GM18502 (cell line): ENCODE data around the gene SLC33A1.
"Not testable (repeated sequence)": the region's sequence is repeated elsewhere in the genome, so short reads cannot be mapped to it uniquely, and the experiment has no call there.

Experiments used
- ATAC-seq: cut with Tn5 transposase; IDR thresholded peaks from one replicate; pipeline ENCODE4 v1.9.1; 2021; ENCODE audit warnings: mild to moderate bottlenecking; ENCODE audit not compliant: unreplicated experiment, poor library complexity

Gene SLC33A1

DNA sequence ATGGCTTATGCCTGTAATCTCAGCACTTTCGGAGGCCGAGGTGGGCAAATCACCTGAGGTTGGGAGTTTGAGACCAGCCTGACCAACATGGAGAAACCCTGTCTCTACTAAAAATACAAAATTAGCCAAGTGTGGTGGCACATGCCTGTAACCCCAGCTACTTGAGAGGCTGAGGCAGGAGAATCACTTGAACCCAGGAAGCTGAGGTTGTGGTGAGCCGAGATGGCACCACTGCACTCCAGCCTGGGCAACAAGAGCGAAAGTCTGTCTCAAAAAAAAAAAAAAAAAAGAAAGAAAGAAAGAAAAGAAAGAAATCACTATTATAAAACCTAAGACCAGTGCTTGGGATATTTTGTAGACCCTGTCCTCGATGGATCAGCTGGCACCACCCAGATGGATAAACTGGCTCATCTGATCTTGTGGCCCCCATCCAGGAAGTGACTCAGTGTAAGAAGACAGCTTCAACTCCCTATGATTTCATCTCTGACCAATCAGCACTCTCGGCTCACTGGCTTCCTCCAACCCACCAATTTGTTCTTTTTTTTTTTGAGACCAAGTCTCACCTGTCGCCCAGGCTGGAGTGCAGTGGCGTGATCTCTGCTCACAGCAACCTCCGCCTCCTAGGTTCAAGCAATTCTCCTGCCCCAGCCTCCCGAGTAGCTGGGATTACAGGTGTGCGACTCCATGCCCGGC is 8.2 kb upstream of the SLC33A1 start:
- not testable (repeated sequence) for ATAC-seq

DNA sequence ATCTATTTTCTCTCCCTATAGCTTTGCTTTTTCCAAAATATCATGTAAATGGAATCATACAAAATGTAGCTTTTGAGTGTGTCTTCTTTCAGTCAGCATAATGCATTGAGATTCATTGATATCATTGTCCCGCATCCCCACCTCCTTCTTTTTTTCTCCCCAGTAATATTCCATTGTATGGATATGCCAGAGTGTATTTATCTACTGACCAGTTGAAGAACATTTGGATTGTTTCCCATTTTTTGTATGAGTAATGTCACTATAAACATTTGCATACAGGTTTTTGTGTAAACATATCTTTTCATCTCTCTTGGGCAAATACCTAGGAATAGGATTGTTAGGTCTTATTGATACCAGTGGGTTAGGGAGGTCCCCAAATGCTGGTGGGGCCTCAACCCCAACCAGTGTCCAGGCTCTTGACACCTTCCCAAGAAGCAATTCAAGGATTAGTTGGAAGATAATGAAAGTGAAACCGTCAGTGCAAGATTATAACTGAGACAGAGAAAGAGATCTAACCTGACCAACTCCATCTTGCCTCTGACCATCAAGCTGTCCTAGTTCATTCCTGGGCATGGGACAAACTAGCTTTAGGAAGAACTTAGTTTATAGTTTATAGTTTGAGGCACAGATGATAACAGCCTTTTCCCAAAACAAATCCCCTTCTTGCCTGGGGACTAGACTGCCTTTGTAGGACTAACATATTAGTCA is 7.4 kb upstream of the SLC33A1 start:
- ATAC-seq, result no peak

GRCh38 chr3:155860424-155860823 is 6.2 kb upstream of the SLC33A1 start:
- not testable (repeated sequence) for ATAC-seq

- peak; percentile 53 for ATAC-seq
These were observed 5.6 kb upstream of the SLC33A1 start for GRCh38 chr3:155859859-155860258.

GRCh38 chr3:155853214-155854140 is 750 bp downstream of the SLC33A1 start:
- ATAC-seq, result peak; percentile 9

GRCh38 chr3:155852341-155852740 is 1.9 kb downstream of the SLC33A1 start:
- no peak for ATAC-seq

DNA sequence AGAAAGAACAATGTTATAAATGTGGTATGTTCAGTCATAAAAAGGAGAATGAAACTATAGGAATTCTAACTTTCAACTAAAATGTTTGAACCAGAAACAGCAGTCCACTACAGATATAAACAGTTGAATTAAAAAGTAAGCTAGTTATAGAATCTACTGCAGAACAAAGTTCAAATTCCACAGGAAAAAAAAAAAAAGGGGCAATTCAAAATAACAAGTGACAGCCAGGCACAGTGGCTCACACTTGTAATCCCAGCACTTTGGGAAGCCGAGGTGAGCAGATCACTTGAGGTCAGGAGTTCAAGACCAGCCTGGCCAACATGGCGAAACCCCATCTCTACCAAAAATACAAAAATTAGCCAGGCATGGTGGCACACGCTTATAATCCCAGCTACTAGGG is 4.8 kb downstream of the SLC33A1 start:
- not testable (repeated sequence) for ATAC-seq

GRCh38 chr3:155847993-155848392 is 6.2 kb downstream of the SLC33A1 start:
- no peak for ATAC-seq

GRCh38 chr3:155846119-155846518 is 8.1 kb downstream of the SLC33A1 start:
- no peak for ATAC-seq

GRCh38 chr3:155843569-155843968 is 10.7 kb downstream of the SLC33A1 start:
- ATAC-seq, result peak; percentile 49

GRCh38 chr3:155835341-155836071 is 18.7 kb downstream of the SLC33A1 start:
- ATAC-seq, result no peak

DNA sequence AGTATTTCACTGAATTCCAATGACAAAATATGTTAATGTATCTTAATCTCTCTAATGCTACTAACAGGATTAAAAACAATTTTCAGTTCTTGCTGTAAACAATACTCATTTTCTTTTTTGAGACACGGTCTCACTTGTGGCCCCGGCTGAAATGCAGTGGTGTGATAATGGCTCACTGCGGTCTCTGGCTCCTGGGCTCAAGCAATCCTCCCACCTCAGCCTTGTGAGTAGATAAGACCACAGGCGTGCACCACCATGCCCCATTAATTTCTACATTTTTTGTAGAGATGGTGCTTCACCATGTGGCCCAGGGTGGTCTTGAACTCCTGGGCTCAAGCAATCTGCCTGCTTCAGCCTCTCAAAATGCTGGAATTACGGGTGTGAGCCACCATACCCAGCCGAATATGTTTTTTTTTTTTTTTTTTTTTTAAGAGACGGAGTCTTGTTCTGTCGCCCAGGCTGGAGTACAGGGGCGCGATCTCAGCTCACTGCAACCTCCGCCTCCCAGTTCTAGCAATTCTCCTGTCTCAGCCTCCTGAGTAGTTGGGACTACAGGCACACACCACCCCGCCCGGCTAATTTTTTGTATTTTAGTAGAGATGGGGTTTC is 25.6 kb downstream of the SLC33A1 start:
- not testable (repeated sequence) for ATAC-seq

- ATAC-seq, result no peak
These were observed 39.1 kb downstream of the SLC33A1 start for GRCh38 chr3:155815030-155815545.

DNA sequence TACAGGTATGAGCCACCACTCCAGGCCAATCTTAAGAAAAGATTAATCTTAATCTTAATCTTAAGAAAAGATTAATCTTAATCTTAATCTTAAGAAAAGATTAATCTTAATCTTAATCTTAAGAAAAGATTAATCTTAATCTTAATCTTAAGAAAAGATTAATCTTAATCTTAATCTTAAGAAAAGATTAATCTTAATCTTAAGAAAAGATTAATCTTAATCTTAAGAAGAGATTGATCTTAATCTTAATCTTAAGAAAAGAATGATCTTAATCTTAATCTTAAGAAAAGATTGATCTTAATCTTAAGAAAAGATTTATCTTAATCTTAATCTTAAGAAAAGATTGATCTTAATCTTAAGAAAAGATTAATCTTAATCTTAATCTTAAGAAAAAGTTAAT is 41.0 kb downstream of the SLC33A1 start:
- ATAC-seq, result not testable (repeated sequence)

DNA sequence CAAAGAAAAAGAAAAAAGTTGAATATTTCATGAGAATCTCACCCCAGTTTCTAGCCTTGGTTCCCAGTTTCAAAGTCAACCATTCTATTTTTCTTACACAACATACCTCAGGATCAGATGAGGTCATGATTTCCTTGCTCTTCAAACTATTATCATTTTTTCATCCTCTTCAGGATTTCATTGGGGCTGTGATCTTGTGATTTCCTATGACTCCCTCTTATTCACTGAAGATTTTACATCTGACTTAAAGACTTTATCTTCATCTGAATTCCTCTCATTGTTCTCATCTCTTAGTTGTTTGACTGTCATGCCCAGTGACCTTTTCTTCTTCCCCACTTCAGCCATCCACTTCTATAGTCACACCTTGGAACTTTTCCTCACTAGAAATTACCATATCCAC is 45.0 kb downstream of the SLC33A1 start:
- ATAC-seq, result no peak

DNA sequence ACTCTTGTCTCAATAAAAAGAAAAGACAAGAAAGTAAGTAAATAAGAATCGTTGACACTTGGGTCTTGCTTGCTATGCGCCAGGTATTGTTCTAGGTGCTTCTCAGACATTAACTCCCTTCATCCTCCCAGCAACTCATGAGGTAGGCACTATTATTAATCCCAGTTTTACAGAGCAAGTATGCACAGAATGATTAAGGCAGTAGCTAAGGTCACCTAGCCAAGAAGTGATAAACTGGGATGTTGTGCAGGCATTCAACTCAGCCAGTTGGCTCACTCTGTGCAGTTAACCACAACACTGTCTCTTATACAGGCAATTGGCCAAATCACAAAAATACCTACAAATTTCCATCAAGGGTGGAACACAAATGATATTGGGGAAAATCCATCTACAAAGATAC is 46.4 kb downstream of the SLC33A1 start:
- no peak for ATAC-seq

- ATAC-seq, result peak; percentile 97
These were observed 48.2 kb downstream of the SLC33A1 start, which contains the start of gene C3orf33 for GRCh38 chr3:155805802-155806618. Gene C3orf33, minus strand, starts transcription at chr3:155806278. Its CDS starts 26 bp downstream, at chr3:155806252.

DNA sequence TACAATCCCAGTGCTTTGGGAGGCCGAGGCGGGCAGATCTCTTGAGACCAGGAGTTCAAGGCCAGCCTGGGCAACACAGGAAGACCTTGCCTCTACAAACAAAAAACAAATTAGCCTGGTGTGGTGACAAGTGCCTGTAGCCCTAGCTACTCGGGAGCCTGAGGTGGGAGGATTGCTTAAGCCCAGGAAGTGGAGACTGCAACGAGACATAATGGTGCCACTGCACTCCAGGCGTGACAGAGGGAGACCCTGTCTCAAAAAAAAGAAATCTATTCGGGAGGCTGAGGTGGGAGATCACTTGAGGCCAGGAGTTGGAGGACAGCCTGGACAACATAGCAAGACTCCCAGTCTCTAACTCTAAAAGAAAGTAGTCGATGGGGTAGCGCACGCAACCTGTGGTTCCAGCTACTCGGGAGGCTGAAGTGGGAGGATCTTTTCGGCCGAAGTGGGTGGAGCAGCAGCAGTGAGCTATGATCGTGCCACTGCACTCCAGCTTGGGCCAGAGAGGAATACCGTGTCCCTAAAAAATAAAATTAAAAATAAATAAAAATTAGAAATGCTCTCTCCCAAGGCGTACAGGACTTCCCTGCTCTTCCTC is 48.9 kb downstream of the SLC33A1 start:
- ATAC-seq, result no peak
